HEK293 (cell line): ENCODE data around the gene KLHL17.

ENCODE experiments used
- CTCF ChIA-PET: fragments of 350-600 bp; formaldehyde crosslinking; extraction: SDS; loops from one replicate; lab custom pipeline; 2021; ENCODE audit warnings: antibody characterized with exemption; lab: Yijun Ruan, JAX
- POLR2A ChIA-PET: fragments of 300-600 bp; formaldehyde crosslinking; extraction: SDS; loops from one replicate; lab custom pipeline; 2020; ENCODE audit warnings: antibody characterized with exemption, inconsistent platforms; lab: Yijun Ruan, JAX
- H3K27ac ChIP-seq: fragments of 200-500 bp; sonication (Bioruptor generic); 2 replicates; pipeline ENCODE4 v1.5.1; 2014; ENCODE audit warnings: low read depth, low read length, control low read depth, inconsistent platforms; ENCODE audit errors: extremely low read depth
- H3K36me3 ChIP-seq, 2 experiments: fragments of 200-500 bp in 1 of 2; sonication (Bioruptor generic) in 1 of 2; 1 replicate in 1 of 2; 2 replicates in 1 of 2; pipeline ENCODE4 v1.5.1; 2014 to 2017; ENCODE audit warnings: inconsistent platforms in 2 of 2, low read length in 2 of 2; ENCODE audit not compliant: control insufficient read depth in 2 of 2, insufficient read depth in 1 of 2
- H3K4me1 ChIP-seq: fragments of 200-500 bp; sonication (Bioruptor generic); 2 replicates; pipeline ENCODE4 v1.5.1; 2014; ENCODE audit warnings: mild to moderate bottlenecking, low read length, inconsistent platforms; ENCODE audit not compliant: control insufficient read depth, insufficient read depth
- H3K4me3 ChIP-seq: 2 replicates; pipeline ENCODE4 v1.5.1; 2011; ENCODE audit warnings: low read depth, mild to moderate bottlenecking, control low read depth, low read length, moderate library complexity
- H3K9me3 ChIP-seq: fragments of 200-500 bp; sonication (Bioruptor generic); 2 replicates; pipeline ENCODE4 v1.5.1; 2014; ENCODE audit warnings: low read depth, low read length, inconsistent platforms; ENCODE audit not compliant: control insufficient read depth, insufficient read depth
- KLF16 ChIP-seq: fragments of 450-650 bp; formaldehyde crosslinking; IDR thresholded peaks from 2 replicates; pipeline ENCODE4 v1.5.1; 2017; ENCODE audit warnings: missing biosample characterization, missing genetic modification characterization
- KLF7 ChIP-seq: fragments of 450-650 bp; formaldehyde crosslinking; IDR thresholded peaks from 2 replicates; pipeline ENCODE4 v1.5.1; 2016; ENCODE audit warnings: missing biosample characterization, missing genetic modification characterization, borderline replicate concordance
- KLF9 ChIP-seq: fragments of 450-650 bp; formaldehyde crosslinking; IDR thresholded peaks from 2 replicates; pipeline ENCODE4 v1.5.1; 2016; ENCODE audit warnings: missing biosample characterization, missing genetic modification characterization, low read depth
- OSR2 ChIP-seq: fragments of 450-650 bp; formaldehyde crosslinking; IDR thresholded peaks from 2 replicates; pipeline ENCODE4 v1.5.1; 2016; ENCODE audit warnings: missing biosample characterization, missing genetic modification characterization
- OVOL3 ChIP-seq: fragments of 450-650 bp; formaldehyde crosslinking; IDR thresholded peaks from 2 replicates; pipeline ENCODE4 v1.5.1; 2016; ENCODE audit warnings: missing biosample characterization, missing genetic modification characterization
- REPIN1 ChIP-seq: fragments of 450-650 bp; formaldehyde crosslinking; IDR thresholded peaks from 2 replicates; pipeline ENCODE4 v1.5.1; 2017; ENCODE audit warnings: missing biosample characterization, missing genetic modification characterization, low read depth
- SCRT2 ChIP-seq: fragments of 450-650 bp; formaldehyde crosslinking; IDR thresholded peaks from 2 replicates; pipeline ENCODE4 v1.5.1; 2016; ENCODE audit warnings: missing biosample characterization, missing genetic modification characterization
- SP7 ChIP-seq: fragments of 450-650 bp; formaldehyde crosslinking; IDR thresholded peaks from 2 replicates; pipeline ENCODE4 v1.5.1; 2016; ENCODE audit warnings: missing biosample characterization, missing genetic modification characterization
- TRIM28 ChIP-seq: IDR thresholded peaks from 2 replicates; pipeline ENCODE4 v1.6.1; 2011; ENCODE audit warnings: low read length, control low read depth, borderline replicate concordance
- ZBTB21 ChIP-seq: fragments of 450-650 bp; formaldehyde crosslinking; IDR thresholded peaks from 2 replicates; pipeline ENCODE4 v1.5.1; 2017; ENCODE audit warnings: missing biosample characterization, missing genetic modification characterization
- ZBTB48 ChIP-seq: fragments of 450-650 bp; formaldehyde crosslinking; IDR thresholded peaks from 2 replicates; pipeline ENCODE4 v1.5.1; 2016; ENCODE audit warnings: missing biosample characterization, missing genetic modification characterization
- ZBTB7A ChIP-seq: fragments of 450-650 bp; formaldehyde crosslinking; IDR thresholded peaks from 2 replicates; pipeline ENCODE4 v1.5.1; 2016; ENCODE audit warnings: low read depth, missing biosample characterization, missing genetic modification characterization
- ZEB2 ChIP-seq: fragments of 450-650 bp; formaldehyde crosslinking; IDR thresholded peaks from 2 replicates; pipeline ENCODE4 v1.5.1; 2016; ENCODE audit warnings: missing biosample characterization, missing genetic modification characterization
- ZFHX2 ChIP-seq: fragments of 450-650 bp; formaldehyde crosslinking; conservative IDR thresholded peaks from 2 replicates; pipeline ENCODE4 v1.5.1; 2016; ENCODE audit warnings: missing biosample characterization, missing genetic modification characterization
- ZFP37 ChIP-seq: fragments of 450-650 bp; formaldehyde crosslinking; IDR thresholded peaks from 2 replicates; pipeline ENCODE4 v1.5.1; 2016; ENCODE audit warnings: missing biosample characterization, missing genetic modification characterization
- ZIC2 ChIP-seq: fragments of 450-650 bp; formaldehyde crosslinking; IDR thresholded peaks from 2 replicates; pipeline ENCODE4 v1.5.1; 2016; ENCODE audit warnings: missing biosample characterization, missing genetic modification characterization
- ZNF112 ChIP-seq: fragments of 450-650 bp; formaldehyde crosslinking; IDR thresholded peaks from 2 replicates; pipeline ENCODE4 v1.5.0; 2017; ENCODE audit warnings: missing biosample characterization, missing genetic modification characterization
- ZNF133 ChIP-seq: fragments of 450-650 bp; formaldehyde crosslinking; IDR thresholded peaks from 2 replicates; pipeline ENCODE4 v1.5.1; 2016; ENCODE audit warnings: missing biosample characterization, missing genetic modification characterization
- ZNF146 ChIP-seq: fragments of 450-650 bp; formaldehyde crosslinking; IDR thresholded peaks from 2 replicates; pipeline ENCODE4 v1.5.1; 2016; ENCODE audit warnings: missing biosample characterization, missing genetic modification characterization
- ZNF292 ChIP-seq: fragments of 450-650 bp; formaldehyde crosslinking; IDR thresholded peaks from 2 replicates; pipeline ENCODE4 v1.5.1; 2016; ENCODE audit warnings: low read depth, missing biosample characterization, missing genetic modification characterization, borderline replicate concordance
- ZNF324 ChIP-seq: fragments of 450-650 bp; formaldehyde crosslinking; IDR thresholded peaks from 2 replicates; pipeline ENCODE4 v1.5.1; 2016; ENCODE audit warnings: missing biosample characterization, missing genetic modification characterization
- ZNF341 ChIP-seq: fragments of 450-650 bp; formaldehyde crosslinking; IDR thresholded peaks from 2 replicates; pipeline ENCODE4; 2016; ENCODE audit warnings: low read depth, missing biosample characterization, missing genetic modification characterization
- ZNF366 ChIP-seq: fragments of 450-650 bp; formaldehyde crosslinking; conservative IDR thresholded peaks from 2 replicates; pipeline ENCODE4 v1.5.1; 2016; ENCODE audit warnings: missing biosample characterization, missing genetic modification characterization
- ZNF514 ChIP-seq: fragments of 450-650 bp; formaldehyde crosslinking; IDR thresholded peaks from 2 replicates; pipeline ENCODE4 v1.5.1; 2016; ENCODE audit warnings: missing biosample characterization, missing genetic modification characterization
- ZNF600 ChIP-seq: fragments of 450-650 bp; formaldehyde crosslinking; IDR thresholded peaks from 2 replicates; pipeline ENCODE4 v1.5.1; 2016; ENCODE audit warnings: missing biosample characterization, missing genetic modification characterization
- ZNF660 ChIP-seq: fragments of 450-650 bp; IDR thresholded peaks from 2 replicates; pipeline ENCODE4 v1.5.1; 2018; ENCODE audit warnings: missing biosample characterization, mild to moderate bottlenecking, missing genetic modification characterization
- ZNF837 ChIP-seq: fragments of 450-650 bp; formaldehyde crosslinking; IDR thresholded peaks from 2 replicates; pipeline ENCODE4 v1.5.1; 2016; ENCODE audit warnings: missing biosample characterization, missing genetic modification characterization
- ZSCAN30 ChIP-seq: fragments of 450-650 bp; IDR thresholded peaks from 2 replicates; pipeline ENCODE4 v1.5.1; 2018; ENCODE audit warnings: missing biosample characterization, mild to moderate bottlenecking, missing genetic modification characterization, moderate library complexity
- ZXDB ChIP-seq: fragments of 450-650 bp; formaldehyde crosslinking; IDR thresholded peaks from 2 replicates; pipeline ENCODE4 v1.5.1; 2016; ENCODE audit warnings: missing biosample characterization, missing genetic modification characterization
- TF ChIP-seq, protein P1 (sequence below): fragments of 450-650 bp; formaldehyde crosslinking; IDR thresholded peaks from 2 replicates; pipeline ENCODE4 v1.5.1; 2016; ENCODE audit warnings: missing biosample characterization, missing genetic modification characterization, low read depth
- TF ChIP-seq, protein P2 (sequence below): fragments of 450-650 bp; formaldehyde crosslinking; IDR thresholded peaks from 2 replicates; pipeline ENCODE4 v1.5.1; 2016; ENCODE audit warnings: missing biosample characterization, missing genetic modification characterization
- TF ChIP-seq, protein P3 (sequence below): fragments of 450-650 bp; formaldehyde crosslinking; IDR thresholded peaks from 2 replicates; pipeline ENCODE4 v1.5.1; 2017; ENCODE audit warnings: missing biosample characterization, missing genetic modification characterization

Gene KLHL17

DNA sequence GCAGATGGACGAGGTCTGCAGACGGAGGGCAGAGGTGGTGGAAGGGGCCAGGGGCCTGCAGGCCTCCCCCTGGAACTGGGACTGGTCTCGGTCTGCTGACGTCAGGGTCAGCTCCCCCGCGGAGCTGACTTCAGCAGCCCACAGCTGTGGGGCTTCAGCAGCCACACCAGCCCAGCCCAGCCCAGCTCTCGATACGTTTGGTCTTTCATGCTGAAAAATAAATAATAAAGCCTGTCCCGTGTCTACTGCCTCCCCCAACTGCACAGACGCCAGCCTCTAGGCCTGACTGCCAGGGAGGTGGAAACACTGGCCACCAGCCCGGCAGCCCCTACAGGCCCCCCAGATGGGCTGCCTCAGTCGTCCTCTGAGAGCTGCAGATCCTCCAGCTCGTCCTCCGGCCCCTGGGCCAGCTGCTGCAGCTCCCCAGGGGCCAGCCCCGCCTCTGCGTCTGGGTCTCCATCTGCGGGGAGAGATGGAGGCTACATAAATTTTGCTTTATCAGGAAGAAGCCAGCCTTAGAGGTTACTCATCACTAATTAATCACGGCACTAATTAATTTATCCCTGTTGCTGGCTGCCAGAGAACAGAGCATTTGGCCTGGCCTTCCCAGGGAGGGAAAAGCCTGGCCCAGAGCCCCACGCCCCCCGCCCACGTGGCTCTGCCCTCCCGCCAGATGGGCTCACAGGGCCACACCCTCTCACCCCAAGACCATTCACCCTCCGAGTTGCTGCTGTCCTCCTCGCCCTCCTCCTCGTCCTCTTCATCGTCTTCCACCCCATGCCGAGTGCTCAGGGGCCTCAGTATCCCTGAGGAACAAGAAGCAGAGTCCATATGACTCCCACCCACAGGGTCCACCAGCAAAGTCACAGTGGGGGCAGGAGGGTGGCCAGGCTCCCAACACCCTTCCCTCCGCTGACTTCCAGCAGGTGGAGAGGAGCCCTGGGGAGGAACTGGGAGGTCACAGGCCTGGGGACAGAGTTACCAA, 15.8 kb upstream of the KLHL17 start:
- Histone ChIP-seq H3K4me3 (no peak overlapping the region), H3K4me1 (peaks cover 28% of the 10 kb centered on the region)
- CTCF ChIA-PET: interaction anchor here (1.2 kb wide), 1 partner anchor 8 kb away, joined by 4 read pairs; no protein-coding TSS in a partner anchor
- TF ChIP-seq TRIM28 (0 out of 2 replicates have a peak, but pooled peaks have one; percentile 2), KLF7 (0 out of 2 replicates have a peak, but pooled peaks have one; percentile 54), KLF16 (tag by site-specific recombination) (peak; percentile 33; the same call in 1 of the 2 replicates), SP7 (tag by site-specific recombination) (peak; percentile 82), ZNF146 (tag by site-specific recombination) (no peak), ZNF660 (tag by site-specific recombination) (no peak), ZBTB48 (tag by site-specific recombination) (peak; percentile 60), OVOL3 (tag by site-specific recombination) (no peak), ZBTB21 (tag by site-specific recombination) (peak; percentile 55; the same call in 1 of the 2 replicates), ZNF324 (tag by site-specific recombination) (no peak), ZNF112 (no peak), ZSCAN30 (tag by site-specific recombination) (peak; percentile 26; the same call in 1 of the 2 replicates), ZNF366 (tag by site-specific recombination) (peak; percentile 5; the same call in 1 of the 2 replicates), ZFHX2 (tag by site-specific recombination) (peak; percentile 81), REPIN1 (tag by site-specific recombination) (no peak), ZBTB7A (peak; percentile 58; the same call in 1 of the 2 replicates), OSR2 (tag by site-specific recombination) (peak; percentile 25; the same call in 1 of the 2 replicates), ZNF600 (tag by site-specific recombination) (peak; percentile 35; the same call in 1 of the 2 replicates), ZNF133 (tag by site-specific recombination) (no peak), ZNF837 (tag by site-specific recombination) (no peak), ZNF292 (tag by site-specific recombination) (no peak), ZXDB (tag by site-specific recombination) (peak; percentile 51; the same call in 1 of the 2 replicates), ZNF514 (tag by site-specific recombination) (no peak), ZEB2 (tag by site-specific recombination) (0 out of 2 replicates have a peak, but pooled peaks have one; percentile 37), ZIC2 (tag by site-specific recombination) (peak; percentile 94), ZFP37 (no peak), SCRT2 (peak; percentile 23; the same call in 1 of the 2 replicates), KLF9 (tag by site-specific recombination) (peak; percentile 88), ZNF341 (tag by site-specific recombination) (peak; percentile 73)
- TF ChIP-seq, protein P1, sequence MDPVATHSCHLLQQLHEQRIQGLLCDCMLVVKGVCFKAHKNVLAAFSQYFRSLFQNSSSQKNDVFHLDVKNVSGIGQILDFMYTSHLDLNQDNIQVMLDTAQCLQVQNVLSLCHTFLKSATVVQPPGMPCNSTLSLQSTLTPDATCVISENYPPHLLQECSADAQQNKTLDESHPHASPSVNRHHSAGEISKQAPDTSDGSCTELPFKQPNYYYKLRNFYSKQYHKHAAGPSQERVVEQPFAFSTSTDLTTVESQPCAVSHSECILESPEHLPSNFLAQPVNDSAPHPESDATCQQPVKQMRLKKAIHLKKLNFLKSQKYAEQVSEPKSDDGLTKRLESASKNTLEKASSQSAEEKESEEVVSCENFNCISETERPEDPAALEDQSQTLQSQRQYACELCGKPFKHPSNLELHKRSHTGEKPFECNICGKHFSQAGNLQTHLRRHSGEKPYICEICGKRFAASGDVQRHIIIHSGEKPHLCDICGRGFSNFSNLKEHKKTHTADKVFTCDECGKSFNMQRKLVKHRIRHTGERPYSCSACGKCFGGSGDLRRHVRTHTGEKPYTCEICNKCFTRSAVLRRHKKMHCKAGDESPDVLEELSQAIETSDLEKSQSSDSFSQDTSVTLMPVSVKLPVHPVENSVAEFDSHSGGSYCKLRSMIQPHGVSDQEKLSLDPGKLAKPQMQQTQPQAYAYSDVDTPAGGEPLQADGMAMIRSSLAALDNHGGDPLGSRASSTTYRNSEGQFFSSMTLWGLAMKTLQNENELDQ (tag by site-specific recombination): no peak
- TF ChIP-seq, protein P2, sequence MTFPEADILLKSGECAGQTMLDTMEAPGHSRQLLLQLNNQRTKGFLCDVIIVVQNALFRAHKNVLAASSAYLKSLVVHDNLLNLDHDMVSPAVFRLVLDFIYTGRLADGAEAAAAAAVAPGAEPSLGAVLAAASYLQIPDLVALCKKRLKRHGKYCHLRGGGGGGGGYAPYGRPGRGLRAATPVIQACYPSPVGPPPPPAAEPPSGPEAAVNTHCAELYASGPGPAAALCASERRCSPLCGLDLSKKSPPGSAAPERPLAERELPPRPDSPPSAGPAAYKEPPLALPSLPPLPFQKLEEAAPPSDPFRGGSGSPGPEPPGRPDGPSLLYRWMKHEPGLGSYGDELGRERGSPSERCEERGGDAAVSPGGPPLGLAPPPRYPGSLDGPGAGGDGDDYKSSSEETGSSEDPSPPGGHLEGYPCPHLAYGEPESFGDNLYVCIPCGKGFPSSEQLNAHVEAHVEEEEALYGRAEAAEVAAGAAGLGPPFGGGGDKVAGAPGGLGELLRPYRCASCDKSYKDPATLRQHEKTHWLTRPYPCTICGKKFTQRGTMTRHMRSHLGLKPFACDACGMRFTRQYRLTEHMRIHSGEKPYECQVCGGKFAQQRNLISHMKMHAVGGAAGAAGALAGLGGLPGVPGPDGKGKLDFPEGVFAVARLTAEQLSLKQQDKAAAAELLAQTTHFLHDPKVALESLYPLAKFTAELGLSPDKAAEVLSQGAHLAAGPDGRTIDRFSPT: peak; percentile 49
- TF ChIP-seq, protein P3, sequence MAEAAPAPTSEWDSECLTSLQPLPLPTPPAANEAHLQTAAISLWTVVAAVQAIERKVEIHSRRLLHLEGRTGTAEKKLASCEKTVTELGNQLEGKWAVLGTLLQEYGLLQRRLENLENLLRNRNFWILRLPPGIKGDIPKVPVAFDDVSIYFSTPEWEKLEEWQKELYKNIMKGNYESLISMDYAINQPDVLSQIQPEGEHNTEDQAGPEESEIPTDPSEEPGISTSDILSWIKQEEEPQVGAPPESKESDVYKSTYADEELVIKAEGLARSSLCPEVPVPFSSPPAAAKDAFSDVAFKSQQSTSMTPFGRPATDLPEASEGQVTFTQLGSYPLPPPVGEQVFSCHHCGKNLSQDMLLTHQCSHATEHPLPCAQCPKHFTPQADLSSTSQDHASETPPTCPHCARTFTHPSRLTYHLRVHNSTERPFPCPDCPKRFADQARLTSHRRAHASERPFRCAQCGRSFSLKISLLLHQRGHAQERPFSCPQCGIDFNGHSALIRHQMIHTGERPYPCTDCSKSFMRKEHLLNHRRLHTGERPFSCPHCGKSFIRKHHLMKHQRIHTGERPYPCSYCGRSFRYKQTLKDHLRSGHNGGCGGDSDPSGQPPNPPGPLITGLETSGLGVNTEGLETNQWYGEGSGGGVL (tag by site-specific recombination): peak; percentile 28; the same call in 1 of the 2 replicates

More for the DNA sequence above, 15.8 kb upstream of the KLHL17 start:
- no peaks in the 10 kb centered on the region for H3K9me3 ChIP-seq
- POLR2A ChIA-PET: interaction anchor here (1.0 to 9.4 kb wide), 10 partner anchors 8 to 144 kb away, joined by 4 to 111 read pairs (median 8); partner anchors contain the start of gene PLEKHN1
- peaks cover 0 to 67% of the 10 kb centered on the region in 2 experiments; a peak in 1 of 3 replicates for H3K36me3 ChIP-seq
- H3K27ac ChIP-seq: peak overlapping the region; percentile 98
